A673 (cell line): ENCODE results near the gene BSG.

ENCODE experiments used
- EZH2 ChIP-seq: fragments of 200-600 bp; sonication (generic); IDR thresholded peaks from 2 replicates; pipeline ENCODE4 v1.6.1; 2017; ENCODE audit warnings: borderline replicate concordance, low read depth, mild to moderate bottlenecking, mixed read lengths, antibody characterized with exemption, low read length; ENCODE audit not compliant: poor library complexity, severe bottlenecking
- TF ChIP-seq, protein P1 (sequence below): fragments of 300-800, 200-600 bp; sonication (generic); conservative IDR thresholded peaks from 2 replicates; pipeline ENCODE4 v1.5.1; 2017; ENCODE audit warnings: low read depth, mild to moderate bottlenecking, antibody characterized with exemption, low read length, moderate library complexity, mixed read lengths

DNA sequence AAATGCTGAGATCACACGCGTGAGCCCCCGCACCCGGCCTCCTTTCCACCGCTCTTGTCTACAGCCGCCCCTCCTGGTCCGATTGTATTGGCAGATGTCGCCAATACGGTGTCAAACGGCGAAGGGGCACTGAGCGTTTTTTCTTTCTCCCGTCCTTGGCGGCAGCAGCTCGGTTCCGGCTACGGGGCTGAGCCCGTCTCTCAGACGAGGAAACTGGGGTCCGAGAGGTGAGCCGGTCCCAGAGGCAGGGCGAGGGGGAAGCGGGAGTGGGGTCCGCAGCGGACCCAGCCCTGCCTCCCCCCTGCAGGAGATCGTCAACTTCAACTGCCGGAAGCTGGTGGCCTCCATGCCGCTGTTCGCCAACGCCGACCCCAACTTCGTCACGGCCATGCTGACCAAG lies 40.5 kb downstream of the BSG start:
- TF ChIP-seq EZH2: no peak
- TF ChIP-seq, protein P1, sequence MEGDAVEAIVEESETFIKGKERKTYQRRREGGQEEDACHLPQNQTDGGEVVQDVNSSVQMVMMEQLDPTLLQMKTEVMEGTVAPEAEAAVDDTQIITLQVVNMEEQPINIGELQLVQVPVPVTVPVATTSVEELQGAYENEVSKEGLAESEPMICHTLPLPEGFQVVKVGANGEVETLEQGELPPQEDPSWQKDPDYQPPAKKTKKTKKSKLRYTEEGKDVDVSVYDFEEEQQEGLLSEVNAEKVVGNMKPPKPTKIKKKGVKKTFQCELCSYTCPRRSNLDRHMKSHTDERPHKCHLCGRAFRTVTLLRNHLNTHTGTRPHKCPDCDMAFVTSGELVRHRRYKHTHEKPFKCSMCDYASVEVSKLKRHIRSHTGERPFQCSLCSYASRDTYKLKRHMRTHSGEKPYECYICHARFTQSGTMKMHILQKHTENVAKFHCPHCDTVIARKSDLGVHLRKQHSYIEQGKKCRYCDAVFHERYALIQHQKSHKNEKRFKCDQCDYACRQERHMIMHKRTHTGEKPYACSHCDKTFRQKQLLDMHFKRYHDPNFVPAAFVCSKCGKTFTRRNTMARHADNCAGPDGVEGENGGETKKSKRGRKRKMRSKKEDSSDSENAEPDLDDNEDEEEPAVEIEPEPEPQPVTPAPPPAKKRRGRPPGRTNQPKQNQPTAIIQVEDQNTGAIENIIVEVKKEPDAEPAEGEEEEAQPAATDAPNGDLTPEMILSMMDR: no peak
